K562 (cell line): Measurements from ENCODE around the gene GNGT2. TPM values are rescaled to one million over a fixed set of nuclear protein-coding genes. Genes with fewer than 3 reads are reported as not detected.

ENCODE experiments used
- AFF1 ChIP-seq, 2 experiments: fragments of 450-650 bp; IDR thresholded peaks; 2 replicates each; pipeline ENCODE4 v1.6.1; 2018; ENCODE audit warnings: mild to moderate bottlenecking in 2 of 2, low read depth in 1 of 2; ENCODE audit not compliant: partially characterized antibody in 2 of 2
- ARHGAP35 ChIP-seq: fragments of 450-650 bp; IDR thresholded peaks from 2 replicates; pipeline ENCODE4 v1.6.1; 2018; ENCODE audit not compliant: partially characterized antibody
- C11orf30 ChIP-seq: fragments of 450-650 bp; IDR thresholded peaks from 2 replicates; pipeline ENCODE4 v1.6.1; 2016; ENCODE audit warnings: low read depth, mild to moderate bottlenecking
- DPF2 ChIP-seq: fragments of 450-650 bp; IDR thresholded peaks from 2 replicates; pipeline ENCODE4 v1.6.1; 2016
- EHMT2 ChIP-seq: fragments of 450-650 bp; IDR thresholded peaks from 2 replicates; pipeline ENCODE4 v1.6.1; 2018; ENCODE audit warnings: antibody characterized with exemption
- FOXK2 ChIP-seq, 2 experiments: fragments of 450-650 bp; IDR thresholded peaks in 1 of 2; conservative IDR thresholded peaks in 1 of 2; 2 replicates each; pipeline ENCODE4 v1.6.1; 2016; ENCODE audit warnings: low read depth in 2 of 2, mild to moderate bottlenecking in 1 of 2
- GABPB1 ChIP-seq: sonication (generic); formaldehyde crosslinking; IDR thresholded peaks from 2 replicates; pipeline ENCODE4 v1.8.0; 2022; ENCODE audit warnings: mild to moderate bottlenecking, missing genetic modification reagents
- GTF2F1 ChIP-seq: IDR thresholded peaks from 2 replicates; pipeline ENCODE4 v1.6.1; 2011; ENCODE audit warnings: low read depth, low read length, improper control_type of control experiment
- HINFP ChIP-seq: fragments of 450-650 bp; conservative IDR thresholded peaks from 2 replicates; pipeline ENCODE4 v1.6.1; 2016; ENCODE audit warnings: missing genetic modification characterization, low read depth, mild to moderate bottlenecking, control low read depth, missing compliant biosample characterization
- MCM3 ChIP-seq: fragments of 450-650 bp; IDR thresholded peaks from 2 replicates; pipeline ENCODE4 v1.6.1; 2016
- MCM5 ChIP-seq: fragments of 450-650 bp; IDR thresholded peaks from 2 replicates; pipeline ENCODE4 v1.6.1; 2016; ENCODE audit warnings: low read depth
- NFE2L1 ChIP-seq: fragments of 450-650 bp; IDR thresholded peaks from 2 replicates; pipeline ENCODE4 v1.6.1; 2016; ENCODE audit warnings: missing genetic modification characterization, low read depth, mild to moderate bottlenecking, missing compliant biosample characterization, moderate library complexity, borderline replicate concordance
- RBBP5 ChIP-seq: fragments of 200-600 bp; sonication (generic); IDR thresholded peaks from 2 replicates; pipeline ENCODE4 v1.6.1; 2012; ENCODE audit warnings: borderline replicate concordance, mild to moderate bottlenecking, low read length, control low read depth, inconsistent platforms; ENCODE audit not compliant: insufficient read depth, poor library complexity, severe bottlenecking
- RBM34 ChIP-seq: fragments of 200-400 bp; formaldehyde crosslinking; IDR thresholded peaks from 2 replicates; pipeline ENCODE4 v1.6.1; 2018; ENCODE audit warnings: low read length, borderline replicate concordance; ENCODE audit not compliant: insufficient read depth
- RFX7 ChIP-seq: fragments of 250-450 bp; sonication (Bioruptor Pico); IDR thresholded peaks from 2 replicates; pipeline ENCODE4 v1.5.1; 2021; ENCODE audit warnings: mild to moderate bottlenecking
- SFPQ ChIP-seq: fragments of 200-400 bp; formaldehyde crosslinking; IDR thresholded peaks from 2 replicates; pipeline ENCODE4 v1.6.1; 2017; ENCODE audit warnings: mild to moderate bottlenecking, low read depth, low read length, moderate library complexity
- SIX5 ChIP-seq, 2 experiments: IDR thresholded peaks; 2 replicates each; pipeline ENCODE4 v1.6.1; 2011; ENCODE audit warnings: low read length in 2 of 2, borderline replicate concordance in 1 of 2, low read depth in 1 of 2, mild to moderate bottlenecking in 1 of 2, moderate library complexity in 1 of 2; ENCODE audit not compliant: insufficient read depth in 1 of 2
- TCFL5 ChIP-seq: fragments of 250-450 bp; sonication (Bioruptor Pico); conservative IDR thresholded peaks from 2 replicates; pipeline ENCODE4 v1.6.1; 2021; ENCODE audit warnings: mild to moderate bottlenecking, moderate library complexity, matching md5 sums
- TGIF2 ChIP-seq: sonication (generic); formaldehyde crosslinking; IDR thresholded peaks from 2 replicates; pipeline ENCODE4 v1.8.1; 2022; ENCODE audit warnings: mild to moderate bottlenecking, missing genetic modification reagents, moderate library complexity
- ZNF239 ChIP-seq: fragments of 250-450 bp; sonication (Bioruptor Pico); IDR thresholded peaks from 2 replicates; pipeline ENCODE4 v1.4.0; 2020; ENCODE audit warnings: mild to moderate bottlenecking
- ZNF76 ChIP-seq: fragments of 250-450 bp; sonication (Bioruptor Pico); IDR thresholded peaks from 2 replicates; pipeline ENCODE4 v1.4.0; 2020; ENCODE audit warnings: mild to moderate bottlenecking, moderate library complexity, borderline replicate concordance
- polyA plus RNA-seq, 8 experiments: library from polyadenylated mRNA; depleted of rRNA in 4 of 8; stranded (reverse) in 5 of 8; unstranded in 3 of 8; fragments of >200 nt; fragmentation: Nextera tagmentation in 2 of 8; fragmentation: Illumina TruSeq in 1 of 8; extraction: Ambion mirVana in 2 of 8; extraction: Trizol in 1 of 8; gene quantifications; 2 replicates each; pipeline versions ENCODE4 v1.2.1 to v1.2.3, GENCODE V29; 2011 to 2014; ENCODE audit warnings: inconsistent platforms in 1 of 8, missing spikeins in 1 of 8
- total RNA-seq, 7 experiments: library from RNA; depleted of rRNA in 6 of 7; stranded (reverse); fragments of >200 nt in 6 of 7; fragmentation: Illumina TruSeq in 2 of 7; extraction: Trizol in 2 of 7; gene quantifications; 2 replicates each; pipeline versions ENCODE4 v1.2.1 to v1.2.3, GENCODE V29; 2011 to 2021; ENCODE audit warnings: low replicate concordance in 1 of 7

Gene GNGT2
- total and polyA plus RNA-seq, 9 of the 15 experiments (the other 6 are each of a cell fraction or from before 2014, with no cell fraction given): not detected

GRCh38 chr17:49193513-49194296 lies 16.7 kb downstream of the GNGT2 start (continued):
- no peak for TF ChIP-seq RBM34
- peak; percentile 24 for TF ChIP-seq RBBP5
- peak; percentile 12; the same call in 1 of the 2 replicates for TF ChIP-seq EHMT2
- no peak for TF ChIP-seq SIX5 (IDR thresholded peaks at IDR 0.05; ENCODE audit: borderline replicate concordance in 1 of 2, insufficient read depth in 1 of 2, low read depth in 1 of 2, low read length in 2 of 2)
- TF ChIP-seq FOXK2 (conservative IDR thresholded peaks at IDR 0.05 in 1 of 2, IDR thresholded peaks at IDR 0.05 in 1 of 2; ENCODE audit: low read depth in 2 of 2): peak in 1 of 2 experiments; percentile 42; a peak in 2 of 4 replicates
- no peak for TF ChIP-seq TGIF2 (CRISPR knock-in tag)
- no peak for TF ChIP-seq MCM5
- TF ChIP-seq AFF1 (IDR thresholded peaks at IDR 0.05; ENCODE audit: low read depth in 1 of 2, partially characterized antibody in 2 of 2): peak; percentile 17 to 33
- peak; percentile 76 for TF ChIP-seq HINFP
- no peak for TF ChIP-seq GABPB1
- TF ChIP-seq TCFL5: no peak
- no peak for TF ChIP-seq C11orf30
- no peak for TF ChIP-seq GTF2F1
- TF ChIP-seq ARHGAP35: peak; percentile 76
- TF ChIP-seq NFE2L1: no peak; the same call in 1 of the 2 replicates
- no peak for TF ChIP-seq ZNF239
- TF ChIP-seq MCM3: no peak
- TF ChIP-seq SFPQ: no peak
- TF ChIP-seq ZNF76 (CRISPR knock-in tag): no peak
- TF ChIP-seq DPF2: peak; percentile 76; the same call in 1 of the 2 replicates
- no peak for TF ChIP-seq RFX7 (CRISPR knock-in tag)
